Stimulated activated CD4-positive, alpha-beta T cell treated with anti-CD3 and anti-CD28 coated beads, Interleukin-12 subunit alpha, Interleukin-12 subunit beta, amount 100 ng/mL, for 24 hours (primary cell): Measurements from ENCODE around the gene PCSK6.

Experiments used
- DNase-seq, 2 experiments: peaks; one replicate each; pipeline ENCODE4 v3.0.0-alpha.2; 2020; ENCODE audit warnings: low read depth in 2 of 2

PCSK6 gene

GRCh38 chr15:101277038-101277822 lies 212.3 kb downstream of the PCSK6 start, which contains the start of gene SELENOS:
Gene SELENOS (minus strand): TSS chr15:101277485. CDS start chr15:101277417, 68 bp downstream.
- peak; percentile 72 to 88 for DNase-seq

- DNase-seq = no peak
These were observed 212.9 kb downstream of the PCSK6 start for GRCh38 chr15:101276501-101277037.

- DNase-seq = no peak
These were observed 214.5 kb downstream of the PCSK6 start for GRCh38 chr15:101275018-101275417.

- DNase-seq = no peak
These were observed 216.0 kb downstream of the PCSK6 start for GRCh38 chr15:101273534-101273933.

GRCh38 chr15:101272584-101272983 lies 216.9 kb downstream of the PCSK6 start:
- DNase-seq = no peak

- no peak for DNase-seq
These were observed 219.9 kb downstream of the PCSK6 start for GRCh38 chr15:101269479-101270223.

- no peak for DNase-seq
These were observed 222.0 kb downstream of the PCSK6 start for GRCh38 chr15:101267320-101268104.

- DNase-seq = no peak
These were observed 222.7 kb downstream of the PCSK6 start for GRCh38 chr15:101266787-101267186.

- DNase-seq = no peak
These were observed 223.5 kb downstream of the PCSK6 start for GRCh38 chr15:101266034-101266433.

- DNase-seq = no peak
These were observed 224.4 kb downstream of the PCSK6 start for GRCh38 chr15:101264911-101265641.

- no peak for DNase-seq
These were observed 225.5 kb downstream of the PCSK6 start for GRCh38 chr15:101264011-101264410.

- DNase-seq = no peak
These were observed 227.0 kb downstream of the PCSK6 start for GRCh38 chr15:101262551-101262950.

GRCh38 chr15:101258238-101259144 lies 231.0 kb downstream of the PCSK6 start:
- DNase-seq = peak in 1 of 2 experiments; percentile 36

- no peak for DNase-seq
These were observed 232.8 kb downstream of the PCSK6 start for GRCh38 chr15:101256757-101257156.

GRCh38 chr15:101255615-101256241 lies 233.8 kb downstream of the PCSK6 start:
- no peak for DNase-seq

GRCh38 chr15:101255051-101255395 lies 234.5 kb downstream of the PCSK6 start:
- DNase-seq = no peak

- DNase-seq = no peak
These were observed 235.1 kb downstream of the PCSK6 start for GRCh38 chr15:101254157-101255050.
